Esophagus muscularis mucosa (tissue), 4 donors: ENCODE results near the gene ZNF23.

ENCODE experiments used
- CTCF ChIP-seq, 3 experiments: fragments of 200-600 bp in 2 of 3; fragments of 450-650 bp in 1 of 3; sonication (generic) in 2 of 3; IDR thresholded peaks; one replicate each; pipeline ENCODE4 v1.5.1; 2017 to 2019; ENCODE audit warnings: antibody characterized with exemption in 3 of 3, mild to moderate bottlenecking in 2 of 3, moderate library complexity in 1 of 3
- EP300 ChIP-seq: sonication (generic); formaldehyde crosslinking; IDR thresholded peaks from one replicate; pipeline ENCODE4 v1.6.1; 2017; ENCODE audit warnings: antibody characterized with exemption
- POLR2A ChIP-seq: fragments of 450-650 bp; IDR thresholded peaks from one replicate; pipeline ENCODE4 v1.6.1; 2017; ENCODE audit warnings: antibody characterized with exemption, moderate library complexity, mild to moderate bottlenecking, low read depth
- POLR2AphosphoS5 ChIP-seq, 2 donors: sonication (generic); formaldehyde crosslinking; IDR thresholded peaks; one replicate each; pipeline ENCODE4 v1.6.1; 2017; ENCODE audit warnings: antibody characterized with exemption in 2 of 2

- TF ChIP-seq CTCF (IDR thresholded peaks at IDR 0.05) (no peak), EP300 (no peak), POLR2AphosphoS5 (IDR thresholded peaks at IDR 0.05) (no peak), POLR2A (no peak)
Measured at GRCh38 chr16:71474864-71475263, 12.8 kb upstream of the ZNF23 start.
